DOHH2 (cell line): Measurements from ENCODE around the gene UBL4A.

Experiments used
- EZH2phosphoT487 ChIP-seq: fragments of 200-600 bp; sonication (generic); IDR thresholded peaks from 2 replicates; pipeline ENCODE4 v1.6.1; 2017; ENCODE audit warnings: borderline replicate concordance, mild to moderate bottlenecking, antibody characterized with exemption, low read length, moderate library complexity, mixed read lengths
- TF ChIP-seq, protein P1 (sequence below): fragments of 200-600 bp; sonication (generic); IDR thresholded peaks from one replicate; pipeline ENCODE4 v1.5.1; 2014; ENCODE audit warnings: antibody characterized with exemption, mild to moderate bottlenecking, low read depth, low read length; ENCODE audit not compliant: poor library complexity, severe bottlenecking

DNA sequence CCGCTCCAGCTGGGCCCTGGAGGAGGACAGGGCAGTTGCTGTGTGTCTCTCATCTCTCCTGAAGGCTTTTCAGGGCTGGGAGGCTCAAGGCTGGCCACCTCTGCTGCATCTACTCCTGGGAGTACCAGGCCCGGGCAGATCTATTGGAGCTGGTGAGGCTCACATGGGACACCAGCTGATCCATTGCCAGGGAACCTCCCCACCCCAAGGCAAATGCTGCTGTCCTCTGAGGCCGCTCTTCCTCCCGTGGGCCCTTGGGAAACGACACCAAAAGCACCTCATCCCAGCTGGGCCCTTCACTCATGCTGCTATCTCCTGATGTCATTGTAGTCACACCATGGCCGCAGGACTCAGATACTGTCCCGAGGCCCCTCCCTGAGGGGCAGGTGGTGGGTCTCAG, 3.6 kb downstream of the UBL4A start:
- TF ChIP-seq, protein P1, sequence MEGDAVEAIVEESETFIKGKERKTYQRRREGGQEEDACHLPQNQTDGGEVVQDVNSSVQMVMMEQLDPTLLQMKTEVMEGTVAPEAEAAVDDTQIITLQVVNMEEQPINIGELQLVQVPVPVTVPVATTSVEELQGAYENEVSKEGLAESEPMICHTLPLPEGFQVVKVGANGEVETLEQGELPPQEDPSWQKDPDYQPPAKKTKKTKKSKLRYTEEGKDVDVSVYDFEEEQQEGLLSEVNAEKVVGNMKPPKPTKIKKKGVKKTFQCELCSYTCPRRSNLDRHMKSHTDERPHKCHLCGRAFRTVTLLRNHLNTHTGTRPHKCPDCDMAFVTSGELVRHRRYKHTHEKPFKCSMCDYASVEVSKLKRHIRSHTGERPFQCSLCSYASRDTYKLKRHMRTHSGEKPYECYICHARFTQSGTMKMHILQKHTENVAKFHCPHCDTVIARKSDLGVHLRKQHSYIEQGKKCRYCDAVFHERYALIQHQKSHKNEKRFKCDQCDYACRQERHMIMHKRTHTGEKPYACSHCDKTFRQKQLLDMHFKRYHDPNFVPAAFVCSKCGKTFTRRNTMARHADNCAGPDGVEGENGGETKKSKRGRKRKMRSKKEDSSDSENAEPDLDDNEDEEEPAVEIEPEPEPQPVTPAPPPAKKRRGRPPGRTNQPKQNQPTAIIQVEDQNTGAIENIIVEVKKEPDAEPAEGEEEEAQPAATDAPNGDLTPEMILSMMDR = no peak
- no peak for TF ChIP-seq EZH2phosphoT487
